ENCODE data around the gene CHSY1.
A peak's percentile ranks its signal among the peaks of the same experiment; 100 is the strongest.

DNA sequence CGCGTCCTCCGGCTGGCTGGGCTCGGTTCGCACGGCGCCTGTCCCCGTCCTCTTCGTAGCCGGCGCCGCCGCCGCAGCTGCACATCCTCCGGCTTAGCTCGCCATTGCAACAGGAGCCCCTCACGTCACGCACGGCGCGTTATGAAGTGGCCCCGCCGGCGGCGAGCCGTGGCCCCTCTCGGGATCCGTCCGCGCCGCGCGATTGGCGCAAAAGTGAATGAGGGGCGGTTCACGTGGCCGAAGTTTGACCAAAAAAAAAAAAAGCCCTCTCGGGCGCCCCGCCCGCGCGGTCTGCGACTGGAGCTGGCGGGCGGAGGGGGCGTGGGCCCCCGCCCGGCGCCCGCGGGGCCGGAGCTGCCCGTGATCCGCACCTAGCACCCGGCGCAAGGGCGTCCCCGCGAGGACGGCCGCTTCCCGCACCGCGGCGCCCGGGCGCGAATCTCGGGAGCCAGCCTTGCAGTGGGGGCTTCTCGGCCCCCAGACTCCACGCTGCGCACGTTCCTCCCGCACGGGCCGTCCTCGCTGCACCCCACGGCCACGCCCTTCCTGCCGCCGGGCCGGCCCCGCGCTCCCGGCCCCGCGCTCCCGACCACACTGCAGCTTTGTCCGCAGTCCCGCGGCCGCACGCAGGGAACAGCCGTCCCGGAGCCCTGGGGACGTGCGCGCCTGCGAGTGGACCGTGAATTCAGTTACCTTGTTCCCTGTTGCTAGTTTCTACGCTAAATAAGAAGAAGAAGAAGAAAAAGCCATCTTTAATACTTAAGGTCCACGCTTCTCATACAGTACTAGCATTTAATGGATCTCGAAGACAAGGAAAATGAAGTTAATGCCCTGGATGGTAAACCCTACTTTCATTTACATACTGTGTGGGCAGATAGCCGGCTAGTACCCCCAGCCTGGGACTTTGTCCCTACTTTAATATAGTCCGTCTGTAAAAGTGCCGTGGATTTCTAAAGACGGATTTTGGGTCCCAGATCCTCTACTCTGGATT is at the start of gene CHSY1:
- TF ChIP-seq, protein P1, sequence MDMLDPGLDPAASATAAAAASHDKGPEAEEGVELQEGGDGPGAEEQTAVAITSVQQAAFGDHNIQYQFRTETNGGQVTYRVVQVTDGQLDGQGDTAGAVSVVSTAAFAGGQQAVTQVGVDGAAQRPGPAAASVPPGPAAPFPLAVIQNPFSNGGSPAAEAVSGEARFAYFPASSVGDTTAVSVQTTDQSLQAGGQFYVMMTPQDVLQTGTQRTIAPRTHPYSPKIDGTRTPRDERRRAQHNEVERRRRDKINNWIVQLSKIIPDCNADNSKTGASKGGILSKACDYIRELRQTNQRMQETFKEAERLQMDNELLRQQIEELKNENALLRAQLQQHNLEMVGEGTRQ (IDR thresholded peaks at IDR 0.05; ENCODE audit: low read depth, low read length) = peak; percentile 92
- peak; percentile 98 for TF ChIP-seq POLR2A (IDR thresholded peaks at IDR 0.05; ENCODE audit: low read depth, low read length)
- peak; percentile 96 for TF ChIP-seq MAZ (IDR thresholded peaks at IDR 0.05; ENCODE audit: borderline replicate concordance, low read depth, low read length)
- no peak for TF ChIP-seq RFX5 (IDR thresholded peaks at IDR 0.05; ENCODE audit: low read depth, low read length)
- TF ChIP-seq CTCF (conservative IDR thresholded peaks at IDR 0.05; ENCODE audit: low read depth, low read length) = peak; percentile 39
- TF ChIP-seq MAFK (IDR thresholded peaks at IDR 0.05; ENCODE audit: low read depth, low read length) = no peak
- TF ChIP-seq MXI1 (IDR thresholded peaks at IDR 0.05; ENCODE audit: borderline replicate concordance, low read depth, low read length) = peak; percentile 87
